GM20431 (cell line): Measurements from ENCODE around the gene KCNN2.

Experiments
- in situ Hi-C: fragments of 300-500 bp; cut with MseI, MboI; formaldehyde crosslinking; loops from one replicate; pipeline ENCODE4 v1.15.0; 2020; ENCODE audit warnings: low sequenced_read_pairs; ENCODE audit not compliant: unreplicated experiment

Gene KCNN2

DNA sequence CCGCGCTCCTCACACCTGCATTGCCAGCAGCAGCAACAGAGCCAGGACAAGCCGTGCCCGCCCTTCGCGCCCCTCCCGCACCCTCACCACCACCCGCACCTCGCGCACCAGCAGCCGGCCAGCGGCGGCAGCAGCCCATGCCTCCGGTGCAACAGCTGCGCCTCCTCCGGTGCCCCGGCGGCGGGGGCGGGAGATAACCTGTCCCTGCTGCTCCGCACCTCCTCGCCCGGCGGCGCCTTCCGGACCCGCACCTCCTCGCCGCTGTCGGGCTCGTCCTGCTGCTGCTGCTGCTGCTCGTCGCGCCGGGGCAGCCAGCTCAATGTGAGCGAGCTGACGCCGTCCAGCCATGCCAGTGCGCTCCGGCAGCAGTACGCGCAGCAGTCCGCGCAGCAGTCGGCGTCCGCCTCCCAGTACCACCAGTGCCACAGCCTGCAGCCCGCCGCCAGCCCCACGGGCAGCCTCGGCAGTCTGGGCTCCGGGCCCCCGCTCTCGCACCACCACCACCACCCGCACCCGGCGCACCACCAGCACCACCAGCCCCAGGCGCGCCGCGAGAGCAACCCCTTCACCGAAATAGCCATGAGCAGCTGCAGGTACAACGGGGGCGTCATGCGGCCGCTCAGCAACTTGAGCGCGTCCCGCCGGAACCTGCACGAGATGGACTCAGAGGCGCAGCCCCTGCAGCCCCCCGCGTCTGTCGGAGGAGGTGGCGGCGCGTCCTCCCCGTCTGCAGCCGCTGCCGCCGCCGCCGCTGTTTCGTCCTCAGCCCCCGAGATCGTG, 517 bp downstream of the KCNN2 start:
- in situ Hi-C loops: no loop called here

- in situ Hi-C loops: no loop called here
Observed at GRCh38 chr5:114362977-114363761, 1.3 kb downstream of the KCNN2 start.

DNA sequence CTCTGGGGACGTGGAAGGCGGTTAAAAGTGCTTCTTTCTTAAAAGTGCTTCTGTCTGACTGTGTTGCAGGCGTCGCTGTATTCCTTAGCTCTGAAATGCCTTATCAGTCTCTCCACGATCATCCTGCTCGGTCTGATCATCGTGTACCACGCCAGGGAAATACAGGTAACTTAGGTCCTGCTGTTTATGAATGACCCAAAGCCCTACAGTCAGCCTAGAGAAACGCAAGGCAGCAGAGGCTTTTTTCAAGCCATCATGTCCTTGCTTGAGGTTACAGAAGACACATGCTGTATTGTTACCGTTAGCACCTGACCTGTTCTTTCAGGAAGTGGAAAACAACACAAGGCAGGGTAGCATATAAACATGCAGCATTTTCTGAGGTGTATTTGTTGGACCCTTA, 2.0 kb downstream of the KCNN2 start:
- in situ Hi-C loops: no loop called here

DNA sequence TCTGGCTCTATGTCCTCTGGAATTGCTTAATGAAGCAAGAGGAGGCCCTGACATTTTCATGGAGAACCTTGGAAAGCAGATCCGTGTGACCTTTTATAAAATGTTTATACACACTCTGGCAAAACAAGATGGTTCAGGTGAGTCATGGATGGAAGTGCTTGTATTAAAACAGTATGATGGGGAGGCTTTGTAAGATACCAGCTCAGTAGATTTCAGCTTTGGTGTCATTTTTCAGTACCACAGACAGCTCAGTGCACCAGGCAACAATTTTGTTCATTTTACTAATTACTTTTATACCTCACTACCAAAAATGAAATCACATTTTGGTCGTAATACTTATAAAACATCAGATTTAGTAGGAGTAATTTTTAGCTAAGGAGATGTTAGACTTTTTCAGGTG, 5.2 kb downstream of the KCNN2 start:
- in situ Hi-C loops: no loop called here

- in situ Hi-C loops: no loop called here
Observed at GRCh38 chr5:114369680-114370417, 8.0 kb downstream of the KCNN2 start.

DNA sequence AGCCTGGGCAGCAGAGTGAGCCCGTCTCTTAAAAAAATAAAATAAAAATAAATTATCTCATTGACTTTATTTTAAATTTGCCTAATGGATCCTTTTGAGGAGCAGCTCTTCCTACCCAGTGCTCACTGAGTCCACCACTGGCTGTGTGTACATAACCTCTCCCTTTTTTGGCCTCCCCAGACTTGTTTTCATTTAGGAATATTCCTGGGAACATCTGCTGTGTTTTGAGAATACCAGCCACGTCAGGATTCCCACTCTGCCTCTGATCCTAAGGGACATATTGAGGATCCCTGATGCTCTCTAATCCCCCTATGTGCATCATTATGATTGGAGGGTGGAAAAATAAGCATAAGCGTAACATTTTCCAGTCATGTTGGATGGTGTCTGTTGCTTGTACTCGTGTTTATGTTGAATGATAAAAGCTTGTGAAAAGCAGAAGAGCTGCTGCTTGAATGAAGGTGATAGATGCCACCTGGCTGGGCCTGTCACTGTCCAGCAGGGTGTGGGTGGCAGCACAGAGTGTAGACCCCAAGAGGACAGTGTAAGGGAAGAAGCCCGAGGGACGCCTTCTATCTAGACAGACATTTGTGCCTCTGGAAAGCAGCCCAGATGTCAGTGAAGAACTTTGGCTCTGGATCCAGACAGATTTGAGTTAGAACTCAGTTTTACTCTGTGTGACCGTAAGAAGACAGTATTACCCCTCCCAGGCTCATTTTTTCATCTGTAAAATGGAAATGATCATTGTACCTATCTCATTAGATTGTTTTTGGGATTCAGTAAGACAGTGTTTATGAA, 15.4 kb downstream of the KCNN2 start:
- in situ Hi-C loops: no loop called here

- in situ Hi-C loops: no loop called here
Observed at GRCh38 chr5:114377946-114378345, 16.1 kb downstream of the KCNN2 start.

- in situ Hi-C loops: no loop called here
Observed at GRCh38 chr5:114380721-114381120, 18.9 kb downstream of the KCNN2 start.

- in situ Hi-C loops: no loop called here
Observed at GRCh38 chr5:114387433-114387832, 25.6 kb downstream of the KCNN2 start.

DNA sequence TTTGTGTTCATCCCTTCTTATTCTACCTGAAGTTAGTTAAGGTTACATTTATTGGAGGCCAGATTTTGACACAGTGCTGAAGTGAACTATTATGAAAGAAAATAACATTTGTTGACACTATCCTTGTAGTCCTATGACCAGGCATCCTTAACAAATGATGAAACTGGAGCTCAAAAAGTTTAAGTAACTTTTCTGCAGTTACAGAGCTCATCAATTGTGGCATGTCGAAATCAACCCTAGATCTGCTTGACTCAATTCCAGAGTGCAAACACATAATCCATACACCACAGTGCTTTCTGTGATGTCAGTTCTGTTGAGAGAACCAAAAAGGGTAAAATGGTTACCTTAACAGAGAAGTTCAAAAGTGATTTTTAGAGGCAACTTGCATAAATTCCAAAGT, 28.6 kb downstream of the KCNN2 start:
- in situ Hi-C loops: no loop called here

- in situ Hi-C loops: no loop called here
Observed at GRCh38 chr5:114391321-114391720, 29.5 kb downstream of the KCNN2 start.

- in situ Hi-C loops: no loop called here
Observed at GRCh38 chr5:114393159-114393558, 31.3 kb downstream of the KCNN2 start.

DNA sequence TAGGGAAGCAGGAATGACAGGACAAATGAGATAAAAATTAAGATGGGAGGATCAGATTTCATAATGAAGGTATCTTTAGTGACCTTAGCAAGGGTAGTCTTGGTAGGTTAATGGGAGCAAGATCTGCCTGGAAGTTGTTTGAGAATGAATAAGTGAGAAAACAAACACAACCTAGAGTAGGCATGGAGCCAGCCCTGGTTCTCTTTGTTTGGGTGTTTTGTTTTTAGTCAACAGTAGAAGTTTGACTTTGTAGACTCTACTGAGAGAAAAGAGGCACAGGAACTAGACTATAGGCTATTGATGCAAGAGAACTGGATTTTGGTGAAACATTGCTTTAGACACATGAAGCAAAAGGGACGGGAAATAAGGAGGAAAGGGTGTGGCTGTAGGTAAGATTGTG, 40.3 kb downstream of the KCNN2 start:
- in situ Hi-C loops: no loop called here

DNA sequence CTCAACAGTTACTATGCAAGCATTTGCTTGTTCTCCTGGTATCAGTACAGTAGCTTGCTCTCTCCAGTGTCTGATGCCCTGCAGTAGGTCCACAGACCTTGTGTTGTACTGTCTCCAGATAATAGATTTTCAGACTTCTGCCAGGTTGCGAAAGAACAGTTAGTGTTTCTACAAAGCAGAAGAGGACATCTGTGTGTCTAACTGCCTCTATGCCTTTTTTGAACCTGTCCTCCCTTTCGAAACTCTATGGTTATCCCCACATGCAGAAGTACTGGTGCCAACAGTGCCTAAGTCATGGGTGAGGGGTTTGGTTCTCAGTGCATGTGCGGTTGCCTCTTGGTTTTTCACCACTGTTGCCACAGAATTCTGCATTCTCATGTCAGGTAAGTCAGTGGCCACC, 45.9 kb downstream of the KCNN2 start:
- in situ Hi-C loops: no loop called here

DNA sequence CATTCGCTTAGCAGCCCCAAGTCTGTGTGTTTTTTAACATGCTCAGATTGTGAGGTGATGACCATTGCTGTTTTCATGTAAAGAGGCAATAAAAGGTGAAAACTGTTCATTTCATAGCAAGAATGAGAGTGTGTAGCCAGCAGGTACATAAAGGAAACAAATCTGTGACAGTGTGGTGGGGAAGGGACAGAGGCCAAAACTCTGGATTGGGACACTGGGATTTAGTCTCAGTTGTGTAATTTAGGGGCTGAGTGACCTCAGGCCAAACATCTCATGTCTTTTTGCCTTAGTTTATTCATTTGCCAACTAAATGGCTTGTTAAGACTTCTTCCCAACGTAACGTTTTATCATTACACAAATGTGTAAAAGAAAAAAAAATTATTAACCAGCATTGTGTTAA, 47.0 kb downstream of the KCNN2 start:
- in situ Hi-C loops: no loop called here

DNA sequence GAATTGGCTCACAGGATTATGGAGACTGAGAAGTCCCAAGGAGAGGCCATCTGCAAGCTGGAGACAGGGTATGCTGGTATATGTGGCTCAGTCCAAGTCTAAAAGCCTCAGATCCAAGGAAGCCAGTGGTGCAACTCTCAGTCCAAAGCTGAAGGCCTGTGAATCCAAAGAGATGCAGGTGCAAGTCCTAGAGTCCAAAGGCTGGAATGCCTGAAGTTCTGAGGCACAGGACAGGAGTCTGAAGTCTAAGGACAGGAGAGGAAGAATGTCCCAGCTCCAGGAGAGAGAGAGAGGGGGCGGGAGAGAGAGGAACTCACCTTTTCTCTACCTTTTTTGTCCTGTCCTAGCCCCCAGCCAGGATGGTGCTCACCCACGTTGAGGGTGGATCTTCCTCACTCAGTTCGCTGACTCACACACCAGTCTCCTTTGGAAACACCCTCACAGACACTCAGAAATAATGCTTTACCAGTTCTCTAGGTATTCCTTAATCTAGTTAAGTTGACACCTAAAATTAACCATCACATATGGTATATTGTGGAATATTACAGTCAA, 49.6 kb downstream of the KCNN2 start:
- in situ Hi-C loops: no loop called here

DNA sequence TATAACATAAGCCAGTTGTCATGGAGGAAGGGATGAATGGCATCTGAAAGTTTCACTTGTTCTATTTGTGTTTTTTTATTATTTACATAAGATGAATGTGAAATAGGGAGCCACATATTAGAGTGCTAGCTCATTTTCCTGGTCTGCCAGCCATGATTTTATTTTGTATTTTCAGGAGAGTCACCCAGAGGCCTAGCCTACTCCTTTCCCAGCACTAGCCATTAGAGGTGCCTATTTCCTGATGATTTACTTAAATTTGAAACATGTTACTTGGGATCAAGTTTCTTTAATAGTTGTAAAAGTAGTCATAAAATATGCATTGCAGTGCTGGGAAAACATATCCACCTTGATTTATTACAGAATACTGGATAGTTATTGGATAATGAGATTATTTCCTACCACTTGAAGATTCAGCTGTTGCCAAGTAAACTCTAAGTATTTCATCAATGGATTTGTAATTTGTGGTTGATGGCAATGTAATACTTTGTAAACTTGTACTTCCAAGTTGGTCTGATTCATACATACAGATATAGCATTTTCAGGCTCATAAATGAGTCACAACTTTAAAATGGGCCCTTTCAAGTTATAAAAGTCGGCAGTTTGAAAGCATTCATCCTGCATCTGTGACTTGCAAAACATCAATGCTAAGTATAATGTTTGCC, 50.8 kb downstream of the KCNN2 start:
- in situ Hi-C loops: no loop called here

DNA sequence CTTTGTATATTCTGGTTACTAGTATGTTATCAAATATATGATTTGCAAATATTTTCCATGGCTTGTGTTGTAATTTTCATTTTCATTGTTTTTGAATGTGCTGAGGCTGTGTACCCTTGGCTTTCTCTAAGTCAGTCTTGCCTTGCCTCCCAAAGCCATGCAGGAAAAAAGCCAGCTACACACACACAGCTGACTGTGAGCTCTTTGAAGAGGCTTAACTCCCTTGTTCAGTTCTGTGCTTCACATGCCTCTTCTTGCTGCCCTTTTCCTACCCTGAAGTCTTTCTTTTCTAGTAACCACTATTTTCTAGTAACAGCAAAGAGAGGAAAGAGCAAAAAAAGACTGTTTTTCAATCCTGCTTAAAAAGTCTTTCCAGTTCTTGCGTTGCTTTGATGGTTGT, 53.9 kb downstream of the KCNN2 start:
- in situ Hi-C loops: no loop called here

DNA sequence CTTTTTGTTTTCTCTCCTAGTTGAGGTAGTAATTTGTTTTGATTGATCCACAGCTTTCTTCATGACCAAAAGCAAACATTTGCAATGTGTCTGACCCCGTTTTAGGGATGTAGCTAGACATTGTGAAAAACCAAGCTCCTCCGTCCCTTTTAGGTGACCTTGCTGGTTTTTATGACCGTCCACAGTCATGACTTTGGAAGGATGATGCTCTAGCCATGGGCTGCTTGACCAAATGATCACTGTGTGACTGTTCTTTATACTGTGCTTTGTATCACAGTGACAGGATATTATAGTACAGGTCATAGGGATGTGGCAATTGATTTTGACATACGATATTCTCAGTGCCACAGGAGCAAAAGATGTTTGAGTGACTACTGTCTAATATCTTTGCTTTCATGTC, 54.4 kb downstream of the KCNN2 start:
- in situ Hi-C loops: no loop called here
